ENCODE measurements around the gene FOXN4. TPM values are rescaled to one million over a fixed set of nuclear protein-coding genes. Genes with fewer than 3 reads are reported as not detected.

Gene FOXN4
- total and polyA plus RNA-seq, 4 donors, result 0.04 to 0.26 (median 0.15) TPM

DNA sequence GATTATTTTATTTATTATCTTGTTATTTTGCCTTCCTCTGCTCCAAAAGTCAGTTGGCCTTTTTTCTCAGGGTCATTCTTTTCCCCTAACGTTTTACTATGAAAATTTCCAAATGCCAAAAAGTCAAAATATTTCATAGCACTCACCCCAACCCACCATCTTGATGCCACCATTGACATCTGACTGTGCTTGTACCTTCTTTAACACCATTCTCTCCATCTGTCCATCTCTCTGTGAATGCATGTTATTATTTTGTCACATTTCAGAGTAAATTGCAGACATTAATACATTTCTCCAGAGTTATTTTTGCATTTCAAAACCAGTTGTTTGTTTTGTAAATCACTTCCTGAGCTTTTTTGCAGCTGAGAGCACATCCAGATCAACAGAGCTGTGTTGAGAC, 38.6 kb downstream of the FOXN4 start:
- Histone ChIP-seq H3K9me3 (ENCODE audit: control insufficient read depth in 4 of 4, insufficient read depth in 3 of 4, low read length in 3 of 4) (peaks cover 0 to 4% (median 0%) of the 10 kb centered on the region in 4 donors), H3K27ac (ENCODE audit: low read depth in 1 of 2, low read length in 1 of 2) (no peak overlapping the region), H3K9ac (ENCODE audit: insufficient read depth in 1 of 2, low read length in 2 of 2) (no peak overlapping the region), H3K4me3 (no peak overlapping the region), H3K27me3 (ENCODE audit: control insufficient read depth in 3 of 3, insufficient read depth in 3 of 3, low read length in 2 of 3) (no peaks in the 10 kb centered on the region), H3K4me1 (ENCODE audit: control insufficient read depth in 5 of 5, insufficient read depth in 5 of 5, low read length in 5 of 5) (no peaks in the 10 kb centered on the region), H3K36me3 (ENCODE audit: control insufficient read depth in 4 of 4, insufficient read depth in 4 of 4, low read length in 4 of 4) (peaks cover 0 to 15% (median 7%) of the 10 kb centered on the region in 4 donors)
- no peak for ATAC-seq (ENCODE audit: insufficient read depth, low FRiP score)
- DNase-seq, result no peak
- TF ChIP-seq, protein P1, sequence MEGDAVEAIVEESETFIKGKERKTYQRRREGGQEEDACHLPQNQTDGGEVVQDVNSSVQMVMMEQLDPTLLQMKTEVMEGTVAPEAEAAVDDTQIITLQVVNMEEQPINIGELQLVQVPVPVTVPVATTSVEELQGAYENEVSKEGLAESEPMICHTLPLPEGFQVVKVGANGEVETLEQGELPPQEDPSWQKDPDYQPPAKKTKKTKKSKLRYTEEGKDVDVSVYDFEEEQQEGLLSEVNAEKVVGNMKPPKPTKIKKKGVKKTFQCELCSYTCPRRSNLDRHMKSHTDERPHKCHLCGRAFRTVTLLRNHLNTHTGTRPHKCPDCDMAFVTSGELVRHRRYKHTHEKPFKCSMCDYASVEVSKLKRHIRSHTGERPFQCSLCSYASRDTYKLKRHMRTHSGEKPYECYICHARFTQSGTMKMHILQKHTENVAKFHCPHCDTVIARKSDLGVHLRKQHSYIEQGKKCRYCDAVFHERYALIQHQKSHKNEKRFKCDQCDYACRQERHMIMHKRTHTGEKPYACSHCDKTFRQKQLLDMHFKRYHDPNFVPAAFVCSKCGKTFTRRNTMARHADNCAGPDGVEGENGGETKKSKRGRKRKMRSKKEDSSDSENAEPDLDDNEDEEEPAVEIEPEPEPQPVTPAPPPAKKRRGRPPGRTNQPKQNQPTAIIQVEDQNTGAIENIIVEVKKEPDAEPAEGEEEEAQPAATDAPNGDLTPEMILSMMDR (IDR thresholded peaks at IDR 0.05; ENCODE audit: control extremely low read depth, extremely low read depth), result no peak
- 27 to 31% methylated on average over 1 of the region's 1 CpG for WGBS, 2 donors

DNA sequence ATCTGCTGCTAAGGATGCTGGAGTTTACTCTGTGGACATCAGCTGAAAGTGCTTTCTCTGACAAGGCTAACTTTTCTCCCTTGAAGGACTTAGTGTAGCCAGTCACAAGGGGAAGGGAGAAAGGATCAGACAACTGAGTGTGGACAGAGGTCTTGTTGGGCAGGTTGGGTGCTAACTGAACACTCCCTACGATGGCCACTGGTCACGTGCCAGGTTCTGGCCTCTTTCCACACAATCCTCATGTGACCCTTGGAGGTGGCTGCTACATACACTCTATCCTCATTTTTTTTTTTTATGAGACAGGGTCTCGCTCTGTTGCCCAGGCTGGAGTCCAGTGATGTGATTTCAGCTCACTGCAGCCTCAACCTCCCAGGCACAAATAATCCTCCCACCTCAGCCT, 39.7 kb downstream of the FOXN4 start:
- H3K4me1 ChIP-seq (ENCODE audit: control insufficient read depth in 5 of 5, insufficient read depth in 5 of 5, low read length in 5 of 5), result peaks cover 0 to 5% (median 0%) of the 10 kb centered on the region in 5 donors
- no peak overlapping the region for H3K4me3 ChIP-seq
- 63 to 70% methylated on average over 3 of the region's 3 CpGs for WGBS, 2 donors
- TF ChIP-seq, protein P1 (IDR thresholded peaks at IDR 0.05; ENCODE audit: control extremely low read depth, extremely low read depth), result no peak
- H3K27ac ChIP-seq (ENCODE audit: low read depth in 1 of 2, low read length in 1 of 2), result no peak overlapping the region
- no peak for ATAC-seq (ENCODE audit: insufficient read depth, low FRiP score)
- peaks cover 0 to 4% (median 0%) of the 10 kb centered on the region in 4 donors for H3K9me3 ChIP-seq (ENCODE audit: control insufficient read depth in 4 of 4, insufficient read depth in 3 of 4, low read length in 3 of 4)
- no peak for DNase-seq
- H3K36me3 ChIP-seq (ENCODE audit: control insufficient read depth in 4 of 4, insufficient read depth in 4 of 4, low read length in 4 of 4), result peaks cover 0 to 25% (median 9%) of the 10 kb centered on the region in 4 donors
- no peaks in the 10 kb centered on the region for H3K27me3 ChIP-seq (ENCODE audit: control insufficient read depth in 3 of 3, insufficient read depth in 3 of 3, low read length in 2 of 3)
- H3K9ac ChIP-seq (ENCODE audit: insufficient read depth in 1 of 2, low read length in 2 of 2), result no peak overlapping the region

DNA sequence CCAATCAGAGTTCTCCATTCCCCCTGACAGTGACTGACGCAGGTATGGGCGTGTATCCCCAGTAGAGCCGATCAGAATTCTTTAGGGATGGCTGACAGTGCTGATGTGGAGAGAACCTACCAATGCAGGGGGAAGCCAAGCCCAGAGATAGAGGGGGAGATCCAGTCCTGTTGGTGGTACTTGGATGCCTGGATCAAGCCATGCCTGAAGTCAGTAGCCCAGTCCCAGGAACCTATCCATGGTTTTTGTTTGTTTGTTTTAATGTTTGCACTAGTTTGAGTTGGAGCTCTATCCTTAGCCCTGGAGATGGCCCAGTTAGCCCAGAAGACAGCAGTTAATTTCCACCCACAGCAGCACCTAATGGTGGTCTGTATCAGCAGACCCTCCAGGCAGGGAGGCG, 40.2 kb downstream of the FOXN4 start:
- TF ChIP-seq, protein P1 (IDR thresholded peaks at IDR 0.05; ENCODE audit: control extremely low read depth, extremely low read depth), result no peak
- Histone ChIP-seq H3K9ac (ENCODE audit: insufficient read depth in 1 of 2, low read length in 2 of 2) (no peak overlapping the region), H3K27ac (ENCODE audit: low read depth in 1 of 2, low read length in 1 of 2) (no peak overlapping the region), H3K4me1 (ENCODE audit: control insufficient read depth in 5 of 5, insufficient read depth in 5 of 5, low read length in 5 of 5) (peaks cover 0 to 5% (median 0%) of the 10 kb centered on the region in 5 donors), H3K36me3 (ENCODE audit: control insufficient read depth in 4 of 4, insufficient read depth in 4 of 4, low read length in 4 of 4) (peaks cover 0 to 29% (median 9%) of the 10 kb centered on the region in 4 donors), H3K27me3 (ENCODE audit: control insufficient read depth in 3 of 3, insufficient read depth in 3 of 3, low read length in 2 of 3) (no peaks in the 10 kb centered on the region), H3K4me3 (no peak overlapping the region), H3K9me3 (ENCODE audit: control insufficient read depth in 4 of 4, insufficient read depth in 3 of 4, low read length in 3 of 4) (peaks cover 0 to 4% (median 0%) of the 10 kb centered on the region in 4 donors)
- 88 to 96% methylated on average over 4 of the region's 4 CpGs for WGBS, 2 donors
- ATAC-seq (ENCODE audit: insufficient read depth, low FRiP score) (no peak), DNase-seq (no peak)

DNA sequence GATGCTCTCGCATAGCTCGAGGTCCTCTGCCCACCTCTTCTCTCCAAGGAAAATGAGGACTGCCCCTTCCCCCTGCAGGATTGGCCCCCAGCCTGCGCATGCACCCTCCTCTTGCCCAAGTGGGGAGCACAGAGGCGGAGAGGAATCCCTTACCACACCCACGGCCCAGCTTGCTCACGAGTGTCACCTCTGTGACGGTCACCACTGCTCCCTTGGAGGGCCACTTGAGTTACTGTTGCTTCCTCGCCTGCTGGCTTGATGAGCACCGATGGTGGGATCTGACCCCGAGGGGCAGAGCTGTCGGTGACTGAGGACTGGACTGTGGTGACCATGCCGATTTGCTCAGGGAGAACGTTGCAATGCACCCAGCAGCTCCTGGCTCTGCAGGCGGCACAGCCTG, 41.7 kb downstream of the FOXN4 start:
- Histone ChIP-seq H3K4me3 (no peak overlapping the region), H3K27ac (ENCODE audit: low read depth in 1 of 2, low read length in 1 of 2) (no peak overlapping the region), H3K9me3 (ENCODE audit: control insufficient read depth in 4 of 4, insufficient read depth in 3 of 4, low read length in 3 of 4) (peaks cover 0 to 4% (median 0%) of the 10 kb centered on the region in 4 donors), H3K9ac (ENCODE audit: insufficient read depth in 1 of 2, low read length in 2 of 2) (no peak overlapping the region), H3K36me3 (ENCODE audit: control insufficient read depth in 4 of 4, insufficient read depth in 4 of 4, low read length in 4 of 4) (peaks cover 4 to 29% (median 12%) of the 10 kb centered on the region in 4 donors), H3K27me3 (ENCODE audit: control insufficient read depth in 3 of 3, insufficient read depth in 3 of 3, low read length in 2 of 3) (no peaks in the 10 kb centered on the region), H3K4me1 (ENCODE audit: control insufficient read depth in 5 of 5, insufficient read depth in 5 of 5, low read length in 5 of 5) (peaks cover 0 to 5% (median 0%) of the 10 kb centered on the region in 5 donors)
- DNase-seq, result no peak
- 92 to 93% methylated on average over 14 of the region's 14 CpGs for WGBS, 2 donors
- TF ChIP-seq, protein P1 (IDR thresholded peaks at IDR 0.05; ENCODE audit: control extremely low read depth, extremely low read depth), result no peak
- no peak for ATAC-seq (ENCODE audit: insufficient read depth, low FRiP score)

All from lung (tissue), 12 donors.